Fibroblast of lung (primary cell): ENCODE measurements around the gene CHST9. TPM values are rescaled to one million over a fixed set of nuclear protein-coding genes. Genes with fewer than 3 reads are reported as not detected.

Source experiments
- DNase-seq, 2 donors: peaks; one replicate each; pipeline versions ENCODE4 v3.0.0 to v3.0.0-alpha.2; 2010; ENCODE audit warnings: low read depth in 2 of 2
- H2AFZ ChIP-seq: 2 replicates; pipeline ENCODE4 v1.5.1; 2012; ENCODE audit warnings: low read length, control low read depth, inconsistent platforms
- H3K27ac ChIP-seq: 2 replicates; pipeline ENCODE4 v1.5.1; 2011; ENCODE audit warnings: low read length, control low read depth; ENCODE audit not compliant: insufficient read depth
- H3K27me3 ChIP-seq: 2 replicates; pipeline ENCODE4 v1.5.1; 2011; ENCODE audit warnings: mild to moderate bottlenecking, low read length; ENCODE audit not compliant: control insufficient read depth, insufficient read depth
- H3K36me3 ChIP-seq: 2 replicates; pipeline ENCODE4 v1.5.1; 2011; ENCODE audit warnings: low read length; ENCODE audit not compliant: control insufficient read depth, insufficient read depth
- H3K4me1 ChIP-seq: 2 replicates; pipeline ENCODE4 v1.5.1; 2011; ENCODE audit warnings: low read length; ENCODE audit not compliant: control insufficient read depth, insufficient read depth; ENCODE audit errors: extremely low read depth
- H3K4me2 ChIP-seq: 2 replicates; pipeline ENCODE4 v1.5.1; 2011; ENCODE audit warnings: low read length, control low read depth; ENCODE audit not compliant: insufficient read depth; ENCODE audit errors: extremely low read depth
- H3K4me3 ChIP-seq, 4 experiments: fragments of 200-600 bp in 1 of 4; sonication (generic) in 1 of 4; replicated peaks in 1 of 4; 2 replicates each; pipeline ENCODE4 v1.5.1; 2011 to 2016; ENCODE audit warnings: low read length in 4 of 4, low read depth in 3 of 4, mild to moderate bottlenecking in 3 of 4, control low read depth in 2 of 4, inconsistent platforms in 1 of 4, mixed read lengths in 1 of 4; ENCODE audit not compliant: insufficient read depth in 1 of 4; ENCODE audit errors: control extremely low read depth in 1 of 4
- H3K79me2 ChIP-seq: 2 replicates; pipeline ENCODE4 v1.5.1; 2012; ENCODE audit warnings: mild to moderate bottlenecking, low read length, inconsistent platforms; ENCODE audit not compliant: control insufficient read depth, insufficient read depth
- H3K9ac ChIP-seq: 2 replicates; pipeline ENCODE4 v1.5.1; 2011; ENCODE audit warnings: mild to moderate bottlenecking, low read length, control low read depth; ENCODE audit not compliant: insufficient read depth
- H3K9me3 ChIP-seq: 2 replicates; pipeline ENCODE4 v1.5.1; 2012; ENCODE audit warnings: low read depth, low read length; ENCODE audit not compliant: control insufficient read depth, insufficient read depth
- H4K20me1 ChIP-seq: 2 replicates; pipeline ENCODE4 v1.5.1; 2011; ENCODE audit warnings: low read length; ENCODE audit not compliant: control insufficient read depth, insufficient read depth; ENCODE audit errors: extremely low read depth
- CTCF ChIP-seq, 2 donors: IDR thresholded peaks in 1 of 2; conservative IDR thresholded peaks in 1 of 2; 1 replicate in 1 of 2; 2 replicates in 1 of 2; pipeline ENCODE4 v1.5.1; 2011 to 2012; ENCODE audit warnings: low read length in 2 of 2, control low read depth in 1 of 2, inconsistent platforms in 1 of 2, low read depth in 1 of 2, mild to moderate bottlenecking in 1 of 2
- EZH2 ChIP-seq: IDR thresholded peaks from 2 replicates; pipeline ENCODE4 v1.5.1; 2012; ENCODE audit warnings: low read length, control low read depth, mild to moderate bottlenecking; ENCODE audit errors: missing control alignments
- polyA plus RNA-seq, 2 donors: library from polyadenylated mRNA; depleted of rRNA in 1 of 2; stranded (reverse) in 1 of 2; unstranded in 1 of 2; fragments of >200 nt; gene quantifications; 2 replicates each; pipeline ENCODE4 v1.2.1, GENCODE V29; 2011 to 2012; ENCODE audit warnings: missing spikeins in 1 of 2
- total RNA-seq: library from RNA; depleted of rRNA; stranded (reverse); fragments of >200 nt; gene quantifications from 2 replicates; pipeline ENCODE4 v1.2.1, GENCODE V29; 2014

CHST9 gene
- total and polyA plus RNA-seq, 2 donors (not counting 1 experiment from before 2014, with no cell fraction given): not detected

GRCh38 chr18:26989842-26990241 lies 195.3 kb downstream of the CHST9 start:
- no peak for DNase-seq
- H3K27ac ChIP-seq: no peak overlapping the region
- H3K27me3 ChIP-seq: no peaks in the 10 kb centered on the region
- TF ChIP-seq CTCF (conservative IDR thresholded peaks at IDR 0.05 in 1 of 2, IDR thresholded peaks at IDR 0.05 in 1 of 2; ENCODE audit: low read depth in 1 of 2, low read length in 2 of 2) (no peak), EZH2 (no peak)
- no peak overlapping the region for H3K4me2 ChIP-seq
- no peaks in the 10 kb centered on the region for H3K79me2 ChIP-seq
- no peak overlapping the region for H3K4me3 ChIP-seq
- no peaks in the 10 kb centered on the region for H3K9me3 ChIP-seq
- H3K9ac ChIP-seq: no peak overlapping the region
- no peaks in the 10 kb centered on the region for H3K36me3 ChIP-seq
- no peaks in the 10 kb centered on the region for H4K20me1 ChIP-seq
- no peak overlapping the region for H2AFZ ChIP-seq
- H3K4me1 ChIP-seq: no peaks in the 10 kb centered on the region

- Histone ChIP-seq H4K20me1 (no peaks in the 10 kb centered on the region), H3K4me1 (no peaks in the 10 kb centered on the region), H3K4me2 (no peak overlapping the region), H3K4me3 (no peak overlapping the region), H3K9ac (no peak overlapping the region), H3K27ac (no peak overlapping the region), H3K79me2 (no peaks in the 10 kb centered on the region), H3K9me3 (no peaks in the 10 kb centered on the region), H3K27me3 (no peaks in the 10 kb centered on the region), H3K36me3 (no peaks in the 10 kb centered on the region), H2AFZ (no peak overlapping the region)
- DNase-seq: no peak
- no peak for TF ChIP-seq CTCF (conservative IDR thresholded peaks at IDR 0.05 in 1 of 2, IDR thresholded peaks at IDR 0.05 in 1 of 2; ENCODE audit: low read depth in 1 of 2, low read length in 2 of 2)
These were observed 203.6 kb downstream of the CHST9 start for GRCh38 chr18:26981360-26982082.

GRCh38 chr18:26978812-26979341 lies 206.2 kb downstream of the CHST9 start:
- DNase-seq: no peak
- Histone ChIP-seq H2AFZ (no peak overlapping the region), H3K4me2 (no peak overlapping the region)

More at GRCh38 chr18:26978812-26979341, 206.2 kb downstream of the CHST9 start:
- H3K9ac ChIP-seq: no peak overlapping the region
- H3K36me3 ChIP-seq: no peaks in the 10 kb centered on the region
- H3K9me3 ChIP-seq: no peaks in the 10 kb centered on the region
- H3K27me3 ChIP-seq: no peaks in the 10 kb centered on the region
- no peaks in the 10 kb centered on the region for H3K79me2 ChIP-seq
- no peak overlapping the region for H3K27ac ChIP-seq
- no peaks in the 10 kb centered on the region for H4K20me1 ChIP-seq
- H3K4me1 ChIP-seq: no peaks in the 10 kb centered on the region
- TF ChIP-seq CTCF (conservative IDR thresholded peaks at IDR 0.05 in 1 of 2, IDR thresholded peaks at IDR 0.05 in 1 of 2; ENCODE audit: low read depth in 1 of 2, low read length in 2 of 2): no peak
- TF ChIP-seq EZH2: no peak
- no peak overlapping the region for H3K4me3 ChIP-seq
